ENCODE data around the gene PCDHGC4.
A peak's percentile ranks its signal among the peaks of the same experiment; 100 is the strongest.

The PCDHGC4 gene

GRCh38 chr5:141484641-141485311, at the start of gene PCDHGC4:
Gene PCDHGC4 (plus strand): TSS chr5:141485030. CDS start chr5:141485174, 144 bp downstream.
- DNase-seq, result no peak

GRCh38 chr5:141437221-141437620, 47.6 kb upstream of the PCDHGC4 start:
- no peak for DNase-seq

GRCh38 chr5:141439411-141440141, 45.3 kb upstream of the PCDHGC4 start:
- DNase-seq, result no peak

- DNase-seq, result no peak
Observed at GRCh38 chr5:141440341-141440740, 44.5 kb upstream of the PCDHGC4 start.

GRCh38 chr5:141441571-141442170, 43.2 kb upstream of the PCDHGC4 start:
- DNase-seq, result no peak

- no peak for DNase-seq
Observed at GRCh38 chr5:141465351-141465750, 19.5 kb upstream of the PCDHGC4 start.

- peak; percentile 64 for DNase-seq
Observed at GRCh38 chr5:141475625-141476131, 9.2 kb upstream of the PCDHGC4 start, which contains the start of gene PCDHGC3. Gene PCDHGC3 (plus strand): TSS chr5:141475966. CDS start chr5:141476117, 151 bp downstream.

GRCh38 chr5:141476132-141476911, 8.5 kb upstream of the PCDHGC4 start:
- DNase-seq, result peak; percentile 8

GRCh38 chr5:141477044-141477575, 7.7 kb upstream of the PCDHGC4 start:
- no peak for DNase-seq

GRCh38 chr5:141477815-141478214, 7.0 kb upstream of the PCDHGC4 start:
- DNase-seq, result no peak

- DNase-seq, result no peak
Observed at GRCh38 chr5:141478321-141478945, 6.4 kb upstream of the PCDHGC4 start.

GRCh38 chr5:141479776-141480175, 5.1 kb upstream of the PCDHGC4 start:
- DNase-seq, result no peak

GRCh38 chr5:141483902-141484301, 928 bp upstream of the PCDHGC4 start:
- DNase-seq, result no peak

- no peak for DNase-seq
Observed at GRCh38 chr5:141484310-141484640, 555 bp upstream of the PCDHGC4 start.

GRCh38 chr5:141485321-141486055, 658 bp downstream of the PCDHGC4 start:
- DNase-seq, result no peak

GRCh38 chr5:141486091-141486490, 1.3 kb downstream of the PCDHGC4 start:
- DNase-seq, result no peak

GRCh38 chr5:141487131-141487530, 2.3 kb downstream of the PCDHGC4 start:
- DNase-seq, result no peak

GRCh38 chr5:141488591-141489561, 4.0 kb downstream of the PCDHGC4 start, which contains the start of gene PCDHGC5:
Gene PCDHGC5 (plus strand): TSS chr5:141489081. CDS start chr5:141489241, 160 bp downstream.
- DNase-seq, result peak; percentile 46

- no peak for DNase-seq
Observed at GRCh38 chr5:141489841-141490240, 5.0 kb downstream of the PCDHGC4 start.

GRCh38 chr5:141490271-141490670, 5.4 kb downstream of the PCDHGC4 start:
- DNase-seq, result no peak

All from T1000 (cell line).